B cell (primary cell): Measurements from ENCODE around the gene PTCSC3. TPM values are rescaled to one million over a fixed set of nuclear protein-coding genes. Genes with fewer than 3 reads are reported as not detected.
"Not testable (repeated sequence)": the region's sequence is repeated elsewhere in the genome, so short reads cannot be mapped to it uniquely, and the experiment has no call there.

Experiments used
- ATAC-seq: fragments of 200-7000 bp; cut with Tn5 transposase; one replicate; pipeline ENCODE4 v1.10.0; 2021; ENCODE audit warnings: low read depth, mild to moderate bottlenecking, moderate number of reproducible peaks, moderate library complexity
- CTCF ChIA-PET: fragments of 350-600 bp; sonication (Branson Sonifier 250); formaldehyde crosslinking; loops from one replicate; lab custom pipeline; 2021; ENCODE audit warnings: antibody characterized with exemption, inconsistent platforms; lab: Charles Lee
- POLR2A ChIA-PET: fragments of 350-600 bp; sonication (Branson Sonifier 250); formaldehyde crosslinking; loops from one replicate; lab custom pipeline; 2021; ENCODE audit warnings: antibody characterized with exemption; lab: Charles Lee
- DNase-seq: peaks from one replicate; pipeline ENCODE4 v3.0.0; 2013
- H2AFZ ChIP-seq: 2 replicates; pipeline ENCODE4 v1.6.1; 2012; ENCODE audit warnings: mild to moderate bottlenecking, low read depth, low read length; ENCODE audit not compliant: insufficient read depth, poor library complexity, severe bottlenecking
- H3K27ac ChIP-seq, 2 donors: 1 replicate in 1 of 2; 2 replicates in 1 of 2; pipeline ENCODE4 v1.5.1; 2012 to 2013; ENCODE audit warnings: low read length in 2 of 2, mild to moderate bottlenecking in 2 of 2, moderate library complexity in 1 of 2
- H3K27me3 ChIP-seq, 4 experiments: fragments of 200-600 bp in 1 of 4; sonication (generic) in 1 of 4; replicated peaks in 1 of 4; 1 replicate in 2 of 4; 2 replicates in 2 of 4; pipeline versions ENCODE4 v1.6.1 to v1.7.0; 2013 to 2016; ENCODE audit warnings: low read length in 3 of 4, mild to moderate bottlenecking in 2 of 4, mixed read lengths in 1 of 4, moderate library complexity in 1 of 4; ENCODE audit not compliant: insufficient read depth in 4 of 4, control insufficient read depth in 3 of 4; ENCODE audit errors: control extremely low read depth in 1 of 4
- H3K36me3 ChIP-seq, 2 experiments: replicated peaks in 1 of 2; 1 replicate in 1 of 2; 2 replicates in 1 of 2; pipeline versions ENCODE4 v1.6.1 to v1.7.1; 2013; ENCODE audit warnings: low read length in 1 of 2; ENCODE audit not compliant: insufficient read depth in 2 of 2, control insufficient read depth in 1 of 2; ENCODE audit errors: control extremely low read depth in 1 of 2, extremely low read depth in 1 of 2
- H3K4me1 ChIP-seq, 2 donors: fragments of 200-600 bp in 1 of 2; sonication (generic) in 1 of 2; 1 replicate in 1 of 2; 2 replicates in 1 of 2; pipeline versions ENCODE4 v1.5.1 to v1.6.1; 2013 to 2017; ENCODE audit warnings: low read length in 2 of 2; ENCODE audit not compliant: control insufficient read depth in 2 of 2, insufficient read depth in 2 of 2
- H3K4me2 ChIP-seq: replicated peaks from 2 replicates; pipeline ENCODE3; 2012; ENCODE audit warnings: mild to moderate bottlenecking, low read depth, low read length; ENCODE audit not compliant: poor library complexity, severe bottlenecking
- H3K4me3 ChIP-seq, 5 experiments: fragments of 200-600 bp in 1 of 5; sonication (generic) in 1 of 5; 1 replicate in 3 of 5; 2 replicates in 2 of 5; pipeline versions ENCODE4 v1.5.1 to v1.7.0; 2011 to 2016; ENCODE audit warnings: low read length in 4 of 5, mild to moderate bottlenecking in 4 of 5, low read depth in 2 of 5, control low read depth in 1 of 5, moderate library complexity in 1 of 5; ENCODE audit not compliant: insufficient read depth in 1 of 5; ENCODE audit errors: control extremely low read depth in 1 of 5, extremely low read depth in 1 of 5
- H3K79me2 ChIP-seq: fragments of 200-600 bp; sonication (generic); one replicate; pipeline ENCODE4 v1.6.0; 2016; ENCODE audit warnings: low read length; ENCODE audit not compliant: control insufficient read depth, insufficient read depth
- H3K9ac ChIP-seq: fragments of 200-600 bp; sonication (generic); 2 replicates; pipeline ENCODE4 v1.6.1; 2017; ENCODE audit warnings: mild to moderate bottlenecking, low read length, moderate library complexity
- H3K9me3 ChIP-seq, 3 donors: one replicate each; pipeline versions ENCODE4 v1.6.1 to v1.7.1; 2013; ENCODE audit warnings: low read length in 2 of 3; ENCODE audit not compliant: control insufficient read depth in 2 of 3, insufficient read depth in 1 of 3; ENCODE audit errors: control extremely low read depth in 1 of 3
- H4K20me1 ChIP-seq: 2 replicates; pipeline ENCODE4 v1.6.0; 2012; ENCODE audit warnings: mild to moderate bottlenecking, low read length; ENCODE audit not compliant: insufficient read depth, control insufficient read depth, poor library complexity, severe bottlenecking
- H3K27ac Mint-ChIP-seq: one replicate; pipeline ENCODE4 v1.8.0; 2021; ENCODE audit warnings: mixed read lengths
- H3K27me3 Mint-ChIP-seq: one replicate; pipeline ENCODE4 v1.8.0; 2021; ENCODE audit warnings: mixed read lengths
- H3K4me1 Mint-ChIP-seq: one replicate; pipeline ENCODE4 v1.8.0; 2021; ENCODE audit warnings: mixed read lengths
- H3K4me3 Mint-ChIP-seq: one replicate; pipeline ENCODE4 v1.8.0; 2021; ENCODE audit warnings: mixed read lengths
- H3K9me3 Mint-ChIP-seq: one replicate; pipeline ENCODE4 v1.8.0; 2022; ENCODE audit warnings: mixed read lengths; ENCODE audit not compliant: insufficient read depth
- CTCF ChIP-seq: fragments of 200-600 bp; IDR thresholded peaks from one replicate; pipeline ENCODE4 v1.8.0; 2022; ENCODE audit warnings: antibody characterized with exemption, mild to moderate bottlenecking
- EZH2 ChIP-seq: IDR thresholded peaks from 2 replicates; pipeline ENCODE4 v1.6.1; 2012; ENCODE audit warnings: borderline replicate concordance, low read depth, mild to moderate bottlenecking, moderate library complexity, low read length; ENCODE audit not compliant: insufficient read depth, poor library complexity, severe bottlenecking
- WGBS: methylation state at CpG from one replicate; pipeline ENCODE4 v1.1.5; 2013; ENCODE audit warnings: missing lambda C conversion rate; ENCODE audit not compliant: insufficient coverage; 5-methylcytosine and 5-hydroxymethylcytosine counted together
- intact Hi-C: fragments of 100-400 bp; cut with micrococcal nuclease; formaldehyde crosslinking; loops from one replicate; pipeline ENCODE4 v1.10.0; 2022
- polyA plus RNA-seq: library from polyadenylated mRNA; depleted of rRNA; stranded (reverse); fragments of >200 nt; gene quantifications from 2 replicates; pipeline ENCODE4 v1.2.3, GENCODE V29; 2012
- total RNA-seq, 2 donors: library from RNA; stranded (reverse); fragments of 120-200 nt in 1 of 2; gene quantifications; 1 replicate in 1 of 2; 2 replicates in 1 of 2; pipeline versions ENCODE4 v1.2.3 to v1.2.4, GENCODE V29; 2013 to 2022

Gene PTCSC3
- total and polyA plus RNA-seq, 2 donors (not counting 1 experiment from before 2014, with no cell fraction given): not detected

- H2AFZ ChIP-seq: no peak overlapping the region
- Mint-ChIP-seq H3K27me3 (peaks cover 9% of the 10 kb centered on the region), H3K4me3 (no peak overlapping the region), H3K9me3 (no peaks in the 10 kb centered on the region), H3K4me1 (no peaks in the 10 kb centered on the region), H3K27ac (no peak overlapping the region)
- no peak overlapping the region for H3K4me3 ChIP-seq
- no peaks in the 10 kb centered on the region for H3K4me1 ChIP-seq
- ChIA-PET CTCF (no interaction called here), POLR2A (no interaction called here)
- no peak overlapping the region for H3K4me2 ChIP-seq
- TF ChIP-seq CTCF (no peak), EZH2 (no peak)
- DNase-seq (no peak), ATAC-seq (no peak)
- H3K9ac ChIP-seq: no peak overlapping the region
- no peak overlapping the region for H3K27ac ChIP-seq
- intact Hi-C loops: no loop called here
- no peaks in the 10 kb centered on the region for H3K36me3 ChIP-seq
- 0% methylated on average over 1 of the region's 1 CpG for WGBS
- H3K9me3 ChIP-seq: no peaks in the 10 kb centered on the region
- no peaks in the 10 kb centered on the region for H3K79me2 ChIP-seq
- H4K20me1 ChIP-seq: no peaks in the 10 kb centered on the region
- no peaks in the 10 kb centered on the region for H3K27me3 ChIP-seq
These were observed 71.1 kb downstream of the PTCSC3 start for GRCh38 chr14:36105401-36105800.

GRCh38 chr14:36104258-36104657, 72.3 kb downstream of the PTCSC3 start:
- H2AFZ ChIP-seq, CTCF ChIA-PET, H3K79me2 ChIP-seq, H3K9ac ChIP-seq, H3K4me2 ChIP-seq, H3K9me3 Mint-ChIP-seq, H4K20me1 ChIP-seq, DNase-seq, H3K27ac Mint-ChIP-seq, H3K9me3 ChIP-seq, H3K27me3 ChIP-seq, H3K4me1 ChIP-seq, H3K4me1 Mint-ChIP-seq, H3K4me3 ChIP-seq, intact Hi-C loops, POLR2A ChIA-PET, H3K4me3 Mint-ChIP-seq, H3K36me3 ChIP-seq, ATAC-seq, H3K27ac ChIP-seq: not testable (repeated sequence)
- peaks cover 14% of the 10 kb centered on the region for H3K27me3 Mint-ChIP-seq
- no CpG with 5 or more reads among the region's 7 CpGs for WGBS
